SIG-M5 treated with dmso at 0.1 percent for 504 hours (cell line): ENCODE results near the gene RBM28.

Experiments used
- DNase-seq: peaks from one replicate; lab custom pipeline; 2025; ENCODE audit not compliant: unreplicated experiment; lab: John Stamatoyannopoulos, UW

Gene RBM28

GRCh38 chr7:128351296-128352152 lies 7.8 kb upstream of the RBM28 start:
- DNase-seq = no peak

GRCh38 chr7:128350708-128351295 lies 7.1 kb upstream of the RBM28 start:
- DNase-seq = no peak

- no peak for DNase-seq
Observed at GRCh38 chr7:128349466-128349825, 5.7 kb upstream of the RBM28 start.

- DNase-seq = peak; percentile 30
Observed at GRCh38 chr7:128347647-128348097, 4.0 kb upstream of the RBM28 start.

- DNase-seq = no peak
Observed at GRCh38 chr7:128344431-128344774, 695 bp upstream of the RBM28 start.

GRCh38 chr7:128341733-128342132 lies 2.0 kb downstream of the RBM28 start:
- no peak for DNase-seq

- DNase-seq = no peak
Observed at GRCh38 chr7:128335730-128336129, 8.0 kb downstream of the RBM28 start.

GRCh38 chr7:128324368-128324680 lies 19.4 kb downstream of the RBM28 start:
- no peak for DNase-seq

GRCh38 chr7:128323459-128324367 lies 20.0 kb downstream of the RBM28 start:
- DNase-seq = no peak

- no peak for DNase-seq
Observed at GRCh38 chr7:128323040-128323439, 20.7 kb downstream of the RBM28 start.

- peak; percentile 65 for DNase-seq
Observed at GRCh38 chr7:128322040-128322643, 21.6 kb downstream of the RBM28 start.

- no peak for DNase-seq
Observed at GRCh38 chr7:128321044-128321422, 22.7 kb downstream of the RBM28 start.

GRCh38 chr7:128318691-128319090 lies 25.0 kb downstream of the RBM28 start:
- DNase-seq = no peak

- DNase-seq = no peak
Observed at GRCh38 chr7:128311013-128311412, 32.7 kb downstream of the RBM28 start.

GRCh38 chr7:128310499-128310898 lies 33.2 kb downstream of the RBM28 start:
- no peak for DNase-seq

GRCh38 chr7:128309976-128310375 lies 33.7 kb downstream of the RBM28 start:
- DNase-seq = no peak

GRCh38 chr7:128309124-128309523 lies 34.6 kb downstream of the RBM28 start:
- DNase-seq = no peak

- no peak for DNase-seq
Observed at GRCh38 chr7:128307061-128307460, 36.6 kb downstream of the RBM28 start.

- no peak for DNase-seq
Observed at GRCh38 chr7:128304212-128304611, 39.5 kb downstream of the RBM28 start.

GRCh38 chr7:128303643-128304042 lies 40.1 kb downstream of the RBM28 start:
- DNase-seq = no peak

- DNase-seq = no peak
Observed at GRCh38 chr7:128303133-128303532, 40.6 kb downstream of the RBM28 start.
